Caco-2 (cell line): Measurements from ENCODE around the gene UST. TPM values are rescaled to one million over a fixed set of nuclear protein-coding genes. Genes with fewer than 3 reads are reported as not detected.

Source experiments
- BruUV-seq: library from RNA; stranded (reverse); fragments of 400-500 nt; replicated peaks from 2 replicates; lab custom pipeline; 2021; lab: Mats Ljungman, UMichigan
- CTCF ChIA-PET: fragments of 300-600 bp; sonication (Branson Sonifier 250); formaldehyde crosslinking; loops from one replicate; lab custom pipeline; 2022; ENCODE audit warnings: antibody characterized with exemption; lab: Charles Lee
- POLR2A ChIA-PET: fragments of 300-600 bp; sonication (Branson Sonifier 250); formaldehyde crosslinking; loops from one replicate; lab custom pipeline; 2022; ENCODE audit warnings: antibody characterized with exemption; lab: Charles Lee
- DNase-seq, 2 experiments: peaks; one replicate each; pipeline versions ENCODE4 v3.0.0 to v3.0.0-alpha.2; 2020 to 2022
- H3K27me3 ChIP-seq: replicated peaks from 2 replicates; pipeline ENCODE4 v1.6.0; 2011; ENCODE audit warnings: low read length; ENCODE audit not compliant: control insufficient read depth, insufficient read depth
- H3K36me3 ChIP-seq: 2 replicates; pipeline ENCODE4 v1.5.1; 2011; ENCODE audit warnings: low read length; ENCODE audit not compliant: control insufficient read depth, insufficient read depth
- H3K4me1 ChIP-seq: fragments of 250-450 bp; sonication (Bioruptor Pico); 2 replicates; pipeline ENCODE4 v1.5.1; 2020; ENCODE audit warnings: mild to moderate bottlenecking
- H3K4me3 ChIP-seq: 2 replicates; pipeline ENCODE4 v1.5.1; 2011; ENCODE audit warnings: low read depth, mild to moderate bottlenecking, control low read depth, low read length
- H3K9me3 ChIP-seq: fragments of 250-450 bp; sonication (Bioruptor Pico); 2 replicates; pipeline ENCODE4 v1.5.1; 2020; ENCODE audit warnings: mild to moderate bottlenecking, moderate library complexity
- H3K27ac Mint-ChIP-seq: one replicate; pipeline ENCODE4 v1.8.0; 2022; ENCODE audit warnings: mixed read lengths; ENCODE audit not compliant: unreplicated experiment
- H3K27me3 Mint-ChIP-seq: one replicate; pipeline ENCODE4 v1.8.0; 2022; ENCODE audit warnings: mixed read lengths; ENCODE audit not compliant: insufficient read depth, unreplicated experiment
- H3K36me3 Mint-ChIP-seq: one replicate; pipeline ENCODE4 v1.8.0; 2022; ENCODE audit warnings: mild to moderate bottlenecking, mixed read lengths; ENCODE audit not compliant: insufficient read depth, unreplicated experiment
- H3K4me1 Mint-ChIP-seq: one replicate; pipeline ENCODE4 v1.8.0; 2022; ENCODE audit warnings: low read depth, mixed read lengths; ENCODE audit not compliant: unreplicated experiment
- H3K4me3 Mint-ChIP-seq: one replicate; pipeline ENCODE4 v1.8.0; 2022; ENCODE audit warnings: mild to moderate bottlenecking, moderate library complexity, mixed read lengths; ENCODE audit not compliant: unreplicated experiment
- H3K9me3 Mint-ChIP-seq: one replicate; pipeline ENCODE4 v1.8.0; 2022; ENCODE audit warnings: mixed read lengths; ENCODE audit not compliant: unreplicated experiment
- CTCF ChIP-seq, 2 experiments: fragments of 200-600 bp in 1 of 2; IDR thresholded peaks; 1 replicate in 1 of 2; 2 replicates in 1 of 2; pipeline versions ENCODE4 v1.5.1 to v1.8.0; 2011 to 2022; ENCODE audit warnings: antibody characterized with exemption in 1 of 2, control low read depth in 1 of 2, inconsistent platforms in 1 of 2, low read depth in 1 of 2, low read length in 1 of 2, mild to moderate bottlenecking in 1 of 2, moderate library complexity in 1 of 2; ENCODE audit not compliant: insufficient read depth in 1 of 2, severe bottlenecking in 1 of 2, unreplicated experiment in 1 of 2
- intact Hi-C: fragments of 100-400 bp; cut with micrococcal nuclease; formaldehyde crosslinking; loops from one replicate; pipeline ENCODE4 v1.10.0; 2022; ENCODE audit not compliant: unreplicated experiment
- total RNA-seq: library from RNA; stranded (reverse); gene quantifications from 2 replicates; pipeline ENCODE4 v1.2.3, GENCODE V29; 2022

Gene UST
- total RNA-seq, 1 experiment from 2014 or later = not detected

GRCh38 chr6:148971031-148971927, 224.4 kb downstream of the UST start:
- Mint-ChIP-seq H3K36me3 (no peaks in the 10 kb centered on the region), H3K27ac (no peak overlapping the region), H3K4me3 (no peak overlapping the region), H3K27me3 (peaks cover 15% of the 10 kb centered on the region), H3K4me1 (no peaks in the 10 kb centered on the region), H3K9me3 (no peaks in the 10 kb centered on the region)
- ChIA-PET CTCF (interaction anchor here (2.2 kb wide), 1 partner anchor 393 kb away, joined by 17 read pairs; no protein-coding TSS in a partner anchor), POLR2A (no interaction called here)
- no peak for TF ChIP-seq CTCF (IDR thresholded peaks at IDR 0.05; ENCODE audit: insufficient read depth in 1 of 2, low read depth in 1 of 2, low read length in 1 of 2, severe bottlenecking in 1 of 2, unreplicated experiment in 1 of 2)
- H3K27me3 ChIP-seq = no peaks in the 10 kb centered on the region; the same call in none of the 2 replicates
- no peaks in the 10 kb centered on the region for H3K4me1 ChIP-seq
- no peak for DNase-seq
- no peaks in the 10 kb centered on the region for H3K36me3 ChIP-seq
- intact Hi-C loops = no loop called here
- H3K4me3 ChIP-seq = no peak overlapping the region
- BruUV-seq = no TSS peak
- H3K9me3 ChIP-seq = no peaks in the 10 kb centered on the region

DNA sequence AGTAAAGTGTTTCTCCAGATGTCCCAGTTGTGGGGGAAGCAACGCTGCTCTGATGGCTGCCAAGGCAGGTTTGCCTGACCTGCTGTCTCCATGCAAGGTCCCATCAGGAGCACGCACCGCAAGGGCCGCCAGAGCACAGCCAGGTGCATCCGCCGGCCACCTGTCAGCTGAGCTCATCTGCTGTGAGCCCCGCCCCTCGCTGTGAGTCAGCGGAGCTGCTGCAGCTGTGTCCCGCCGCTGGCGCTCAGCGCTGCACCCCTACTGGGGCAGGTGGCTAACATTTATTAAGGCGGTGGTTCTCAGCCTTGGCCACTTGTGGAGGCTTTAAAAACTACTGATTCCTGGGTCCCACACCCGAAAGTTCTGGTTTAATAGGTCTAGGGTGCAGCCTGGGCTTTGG, 225.7 kb downstream of the UST start:
- H3K4me1 Mint-ChIP-seq = no peaks in the 10 kb centered on the region
- peak in 1 of 2 experiments; percentile 16 for TF ChIP-seq CTCF (IDR thresholded peaks at IDR 0.05; ENCODE audit: insufficient read depth in 1 of 2, low read depth in 1 of 2, low read length in 1 of 2, severe bottlenecking in 1 of 2, unreplicated experiment in 1 of 2)
- H3K9me3 Mint-ChIP-seq = no peaks in the 10 kb centered on the region
- intact Hi-C loops = loop anchor here (1.0 to 2.0 kb wide), 2 partner anchors 24 to 394 kb away; no protein-coding TSS in a partner anchor
- H3K9me3 ChIP-seq = no peaks in the 10 kb centered on the region
- H3K27ac Mint-ChIP-seq = no peak overlapping the region
- H3K27me3 ChIP-seq = no peaks in the 10 kb centered on the region; the same call in none of the 2 replicates
- peaks cover 15% of the 10 kb centered on the region for H3K27me3 Mint-ChIP-seq
- no peaks in the 10 kb centered on the region for H3K36me3 ChIP-seq
- no peaks in the 10 kb centered on the region for H3K4me1 ChIP-seq
- no peaks in the 10 kb centered on the region for H3K36me3 Mint-ChIP-seq
- H3K4me3 ChIP-seq = no peak overlapping the region
- CTCF ChIA-PET = interaction anchor here (0.6 to 2.2 kb wide), 2 partner anchors 212 to 394 kb away, joined by 3 to 17 read pairs; no protein-coding TSS in a partner anchor
- peak; percentile 72 to 79 for DNase-seq
- BruUV-seq = no TSS peak
- POLR2A ChIA-PET = no interaction called here
- no peak overlapping the region for H3K4me3 Mint-ChIP-seq

DNA sequence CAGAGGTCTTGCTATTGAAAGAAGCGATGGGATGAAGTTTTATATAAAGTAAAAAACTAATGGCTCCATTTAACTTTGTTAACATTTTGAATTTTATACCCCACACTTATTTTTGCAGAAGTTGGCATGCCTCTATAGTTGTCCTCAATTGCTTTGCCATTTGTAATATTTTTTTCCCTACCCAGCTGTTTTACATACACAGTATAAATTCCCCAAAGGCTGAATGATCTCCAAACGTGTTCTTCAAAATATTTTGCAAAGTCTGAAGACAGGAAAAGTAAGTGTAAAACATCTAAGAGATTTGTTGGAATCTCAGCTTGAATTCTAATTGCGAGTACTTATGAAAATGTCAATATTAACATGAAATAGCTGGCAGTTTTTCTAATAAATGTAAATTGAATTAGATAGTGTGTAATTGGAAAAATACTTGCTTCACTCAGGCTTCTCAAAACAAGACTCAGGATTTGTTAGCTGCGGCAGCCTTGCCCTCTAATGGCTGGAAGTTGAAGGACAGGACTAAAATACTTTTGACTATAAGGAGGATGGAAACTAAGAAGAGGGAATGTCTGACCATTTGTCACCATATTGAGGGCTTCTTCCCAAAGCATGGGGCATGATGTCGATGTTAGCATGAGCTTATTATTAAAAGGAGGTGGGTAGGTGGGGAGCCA, 226.8 kb downstream of the UST start:
- no TSS peak for BruUV-seq
- H3K27me3 Mint-ChIP-seq = peaks cover 15% of the 10 kb centered on the region
- H3K4me3 ChIP-seq = no peak overlapping the region
- intact Hi-C loops = loop anchor here (2.0 kb wide), 1 partner anchor 25 kb away; no protein-coding TSS in a partner anchor
- H3K9me3 Mint-ChIP-seq = no peaks in the 10 kb centered on the region
- H3K9me3 ChIP-seq = no peaks in the 10 kb centered on the region
- no peaks in the 10 kb centered on the region for H3K4me1 Mint-ChIP-seq
- H3K36me3 ChIP-seq = no peaks in the 10 kb centered on the region
- no peaks in the 10 kb centered on the region for H3K4me1 ChIP-seq
- H3K36me3 Mint-ChIP-seq = no peaks in the 10 kb centered on the region
- peak; percentile 45 to 54 for TF ChIP-seq CTCF (IDR thresholded peaks at IDR 0.05; ENCODE audit: insufficient read depth in 1 of 2, low read depth in 1 of 2, low read length in 1 of 2, severe bottlenecking in 1 of 2, unreplicated experiment in 1 of 2)
- no peaks in the 10 kb centered on the region; the same call in none of the 2 replicates for H3K27me3 ChIP-seq
- H3K4me3 Mint-ChIP-seq = no peak overlapping the region
- ChIA-PET CTCF (interaction anchor here (1.5 kb wide), 1 partner anchor 396 kb away, joined by 5 read pairs; no protein-coding TSS in a partner anchor), POLR2A (no interaction called here)
- DNase-seq = peak in 1 of 2 experiments; percentile 20
- no peak overlapping the region for H3K27ac Mint-ChIP-seq
